GM18498 (cell line): ENCODE results near the gene TP53TG5.
"Not testable (repeated sequence)": the region's sequence is repeated elsewhere in the genome, so short reads cannot be mapped to it uniquely, and the experiment has no call there.

Experiments used
- ATAC-seq: cut with Tn5 transposase; IDR thresholded peaks from one replicate; pipeline ENCODE4 v1.9.1; 2021; ENCODE audit warnings: mild to moderate bottlenecking, moderate library complexity; ENCODE audit not compliant: unreplicated experiment

Gene TP53TG5

GRCh38 chr20:45368221-45368980 lies 9.7 kb downstream of the TP53TG5 start:
- peak; percentile 81 for ATAC-seq

- no peak for ATAC-seq
Observed at GRCh38 chr20:45367126-45367525, 11.0 kb downstream of the TP53TG5 start.

DNA sequence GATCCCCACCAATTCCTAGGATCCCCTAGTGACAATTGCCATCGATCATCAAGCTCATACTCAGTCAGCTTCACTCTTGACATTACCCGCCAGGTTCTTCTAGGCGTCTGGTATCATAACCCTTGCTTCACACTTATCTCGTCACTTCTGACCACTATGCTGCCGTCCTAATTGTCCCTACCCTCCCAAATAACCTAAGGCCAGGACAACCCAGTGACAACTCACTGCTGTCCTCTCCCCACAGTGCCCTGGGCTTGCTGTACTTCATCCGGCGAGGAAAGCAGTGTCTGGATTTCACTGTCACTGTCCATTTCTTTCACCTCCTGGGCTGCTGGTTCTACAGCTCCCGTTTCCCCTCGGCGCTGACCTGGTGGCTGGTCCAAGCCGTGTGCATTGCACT lies 11.5 kb downstream of the TP53TG5 start:
- ATAC-seq, result no peak

DNA sequence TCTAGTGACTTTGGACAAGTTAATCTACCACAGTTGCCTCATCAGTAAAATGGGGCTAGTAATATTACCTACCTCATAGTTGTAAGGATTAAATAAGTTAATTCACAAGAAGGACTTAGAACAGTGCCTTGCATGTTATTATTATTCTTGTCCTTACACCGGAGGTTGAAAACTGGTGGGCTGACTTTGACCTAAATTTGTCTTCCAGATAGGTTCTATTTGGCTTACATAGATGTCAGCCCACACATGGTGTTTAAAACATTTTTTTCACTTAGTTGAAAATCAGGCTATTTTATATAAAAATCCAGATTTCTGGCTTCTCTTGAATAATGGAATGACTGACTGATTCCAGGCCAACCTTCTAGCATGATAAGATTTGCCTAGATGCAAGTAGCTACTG lies 11.9 kb downstream of the TP53TG5 start:
- ATAC-seq, result no peak

GRCh38 chr20:45365444-45365970 lies 12.6 kb downstream of the TP53TG5 start:
- no peak for ATAC-seq

GRCh38 chr20:45363611-45364492 lies 14.3 kb downstream of the TP53TG5 start:
- ATAC-seq, result no peak

GRCh38 chr20:45362804-45363610 lies 15.1 kb downstream of the TP53TG5 start, which contains the start of gene SYS1:
TSS of gene SYS1 (plus strand) at chr20:45363156. CDS start at chr20:45363532, 376 bp downstream.
- ATAC-seq, result peak; percentile 81

GRCh38 chr20:45361793-45362192 lies 16.3 kb downstream of the TP53TG5 start:
- no peak for ATAC-seq

DNA sequence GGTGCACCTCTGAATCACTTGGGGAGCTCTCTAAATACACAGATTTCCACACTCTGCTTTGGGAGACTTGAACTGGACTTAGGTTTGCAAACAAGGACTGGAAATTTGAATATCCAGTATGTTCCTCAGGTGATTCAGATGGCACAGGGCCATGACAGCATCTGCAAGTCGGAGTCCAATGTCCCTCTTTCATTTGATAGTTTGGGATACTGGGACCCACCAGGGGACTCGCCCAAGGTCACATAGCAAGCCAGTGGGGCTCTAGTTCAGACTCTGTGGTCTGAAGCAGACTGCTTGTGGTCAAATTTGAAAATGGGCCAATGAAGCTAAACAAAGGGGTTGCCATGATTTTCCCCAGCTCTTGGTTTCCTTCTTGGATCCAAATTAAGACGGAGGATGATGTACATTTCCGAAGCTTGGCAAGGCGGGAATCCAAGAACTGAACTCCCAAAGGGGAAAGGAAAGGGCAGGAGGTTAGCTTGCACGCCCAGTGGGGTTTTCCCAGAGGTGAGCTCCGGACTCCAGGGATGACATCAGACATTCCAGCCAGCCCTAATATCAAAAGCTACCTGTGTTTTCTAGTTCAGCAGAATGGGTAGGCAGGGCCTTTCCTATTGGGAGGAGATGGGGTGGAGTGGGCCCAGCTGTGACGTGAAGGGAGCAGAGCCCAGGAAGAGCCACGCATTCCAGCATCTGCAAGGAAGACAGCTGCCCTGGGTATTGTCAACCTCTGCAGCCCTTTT lies 18.5 kb downstream of the TP53TG5 start:
- ATAC-seq, result no peak

GRCh38 chr20:45359069-45359405 lies 19.1 kb downstream of the TP53TG5 start:
- no peak for ATAC-seq

GRCh38 chr20:45358282-45359068 lies 19.6 kb downstream of the TP53TG5 start:
- no peak for ATAC-seq

DNA sequence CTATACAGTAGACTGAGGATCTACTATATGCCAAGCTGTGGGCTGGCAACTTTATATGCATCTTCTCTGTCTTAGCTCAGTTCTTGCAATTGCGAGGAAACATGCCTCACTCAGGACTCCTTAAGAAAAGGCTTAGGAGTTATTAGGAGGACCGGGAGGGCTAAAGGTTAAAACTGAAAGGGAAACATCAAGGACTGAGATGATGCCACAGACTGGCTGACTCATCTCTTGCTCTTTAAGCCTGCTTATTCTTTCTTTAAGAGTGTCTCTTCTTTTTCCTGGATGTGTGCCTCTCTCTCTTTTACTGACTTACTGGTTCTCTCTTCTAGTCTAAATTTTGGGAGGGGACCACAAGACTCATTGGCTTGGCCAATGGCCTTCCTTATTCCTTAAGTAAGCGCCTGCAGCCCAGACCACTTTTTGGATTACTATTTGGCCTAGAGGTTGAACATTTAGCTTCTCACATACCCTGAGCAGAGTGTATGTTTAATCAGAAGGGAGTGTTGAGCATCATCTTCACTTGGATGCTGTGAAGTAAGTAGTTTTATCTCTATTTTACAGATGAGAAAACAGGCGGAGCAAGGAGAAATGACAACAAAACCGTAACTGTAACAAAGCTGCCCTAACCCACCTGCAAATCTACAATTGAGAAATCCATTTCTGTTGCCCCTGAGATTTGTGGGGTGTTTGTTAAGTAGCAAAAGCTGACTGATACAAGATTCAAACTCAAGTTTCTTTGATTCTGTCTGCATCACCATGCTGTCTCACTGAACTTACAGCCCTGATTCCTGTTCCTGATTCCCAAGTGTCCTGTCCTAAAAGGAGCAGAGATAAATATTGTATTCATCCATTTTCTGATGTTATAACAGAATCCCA lies 22.7 kb downstream of the TP53TG5 start:
- no peak for ATAC-seq

- no peak for ATAC-seq
Observed at GRCh38 chr20:45354423-45355208, 23.5 kb downstream of the TP53TG5 start.

GRCh38 chr20:45353746-45354145 lies 24.4 kb downstream of the TP53TG5 start:
- no peak for ATAC-seq

GRCh38 chr20:45352729-45353128 lies 25.4 kb downstream of the TP53TG5 start:
- no peak for ATAC-seq

DNA sequence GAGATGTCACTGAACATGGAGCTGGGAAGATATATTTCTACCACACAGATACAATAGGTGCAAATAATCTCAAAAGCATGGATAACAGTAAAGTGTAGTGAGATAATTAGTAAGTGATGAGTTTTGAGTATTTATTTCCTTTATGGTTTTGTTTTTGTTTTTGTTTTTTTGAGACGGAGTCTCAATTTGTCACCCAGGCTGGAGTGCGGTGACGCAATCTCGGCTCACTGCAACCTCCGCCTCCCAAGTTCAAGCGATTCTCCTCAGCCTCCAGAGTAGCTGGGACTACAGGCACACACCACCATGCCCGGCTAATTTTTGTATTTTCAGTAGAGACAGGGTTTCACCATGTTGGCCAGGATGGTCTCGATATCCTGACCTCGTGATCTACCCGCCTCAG lies 27.3 kb downstream of the TP53TG5 start:
- ATAC-seq, result not testable (repeated sequence)

DNA sequence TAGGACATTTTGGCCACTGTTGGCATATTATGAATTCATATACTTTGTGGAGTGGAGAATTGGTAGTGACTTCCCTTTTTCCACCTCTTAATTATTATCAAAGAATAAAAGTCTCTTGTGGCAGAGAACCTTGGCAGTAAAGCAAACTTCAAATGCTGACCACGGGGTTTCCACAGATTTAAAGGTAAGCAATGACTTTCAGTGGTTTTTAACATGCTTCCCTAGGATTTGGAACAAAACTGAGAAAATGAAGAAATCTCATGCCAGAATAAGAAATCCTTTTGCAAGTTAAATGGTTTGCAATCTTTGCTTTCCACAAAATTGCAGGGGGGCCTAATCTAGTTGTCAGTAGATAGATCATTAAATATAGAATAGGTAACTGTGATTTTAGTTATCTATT lies 27.9 kb downstream of the TP53TG5 start:
- no peak for ATAC-seq
